ENCODE results near the gene TRIM67.

- TF ChIP-seq POLR2A (IDR thresholded peaks at IDR 0.05), result no peak
- TF ChIP-seq, protein P1, sequence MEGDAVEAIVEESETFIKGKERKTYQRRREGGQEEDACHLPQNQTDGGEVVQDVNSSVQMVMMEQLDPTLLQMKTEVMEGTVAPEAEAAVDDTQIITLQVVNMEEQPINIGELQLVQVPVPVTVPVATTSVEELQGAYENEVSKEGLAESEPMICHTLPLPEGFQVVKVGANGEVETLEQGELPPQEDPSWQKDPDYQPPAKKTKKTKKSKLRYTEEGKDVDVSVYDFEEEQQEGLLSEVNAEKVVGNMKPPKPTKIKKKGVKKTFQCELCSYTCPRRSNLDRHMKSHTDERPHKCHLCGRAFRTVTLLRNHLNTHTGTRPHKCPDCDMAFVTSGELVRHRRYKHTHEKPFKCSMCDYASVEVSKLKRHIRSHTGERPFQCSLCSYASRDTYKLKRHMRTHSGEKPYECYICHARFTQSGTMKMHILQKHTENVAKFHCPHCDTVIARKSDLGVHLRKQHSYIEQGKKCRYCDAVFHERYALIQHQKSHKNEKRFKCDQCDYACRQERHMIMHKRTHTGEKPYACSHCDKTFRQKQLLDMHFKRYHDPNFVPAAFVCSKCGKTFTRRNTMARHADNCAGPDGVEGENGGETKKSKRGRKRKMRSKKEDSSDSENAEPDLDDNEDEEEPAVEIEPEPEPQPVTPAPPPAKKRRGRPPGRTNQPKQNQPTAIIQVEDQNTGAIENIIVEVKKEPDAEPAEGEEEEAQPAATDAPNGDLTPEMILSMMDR (IDR thresholded peaks at IDR 0.05), result no peak
- no peak for TF ChIP-seq POLR2AphosphoS5 (IDR thresholded peaks at IDR 0.05)
- TF ChIP-seq EP300 (IDR thresholded peaks at IDR 0.05), result no peak
Measured at GRCh38 chr1:231188072-231188471, 26.2 kb downstream of the TRIM67 start.
